Ishikawa (cell line): ENCODE results near the gene ZFP92.

Experiments
- CEBPB ChIP-seq: IDR thresholded peaks from 2 replicates; pipeline ENCODE4 v1.6.1; 2012
- CREB1 ChIP-seq: IDR thresholded peaks from 2 replicates; pipeline ENCODE4 v1.6.1; 2012; ENCODE audit warnings: low read depth
- EGR1 ChIP-seq: IDR thresholded peaks from 2 replicates; pipeline ENCODE4 v1.6.1; 2012
- EP300 ChIP-seq: IDR thresholded peaks from 2 replicates; pipeline ENCODE4 v1.6.1; 2012; ENCODE audit warnings: borderline replicate concordance
- FOXM1 ChIP-seq: IDR thresholded peaks from 2 replicates; pipeline ENCODE4 v1.6.1; 2012; ENCODE audit warnings: low read depth, borderline replicate concordance
- NFIC ChIP-seq: IDR thresholded peaks from 2 replicates; pipeline ENCODE4 v1.6.1; 2012
- RAD21 ChIP-seq: IDR thresholded peaks from 2 replicates; pipeline ENCODE4 v1.6.1; 2012; ENCODE audit warnings: low read depth
- TAF1 ChIP-seq: IDR thresholded peaks from 2 replicates; pipeline ENCODE4 v1.6.1; 2012; ENCODE audit warnings: low read depth, mild to moderate bottlenecking
- TCF12 ChIP-seq: IDR thresholded peaks from 2 replicates; pipeline ENCODE4 v1.6.1; 2012; ENCODE audit warnings: low read depth
- TEAD4 ChIP-seq: IDR thresholded peaks from 2 replicates; pipeline ENCODE4 v1.6.1; 2012
- YY1 ChIP-seq: IDR thresholded peaks from 2 replicates; pipeline ENCODE4 v1.6.1; 2012; ENCODE audit warnings: low read depth
- ZBTB7A ChIP-seq: IDR thresholded peaks from 2 replicates; pipeline ENCODE4 v1.6.1; 2012; ENCODE audit warnings: low read depth
- TF ChIP-seq, protein P1 (sequence below): IDR thresholded peaks from 2 replicates; pipeline ENCODE4 v1.6.1; 2012; ENCODE audit warnings: low read depth, mild to moderate bottlenecking
- TF ChIP-seq, protein P2 (sequence below): IDR thresholded peaks from 2 replicates; pipeline ENCODE4 v1.6.1; 2012
- TF ChIP-seq, protein P3 (sequence below): IDR thresholded peaks from 2 replicates; pipeline ENCODE4 v1.6.1; 2012

The ZFP92 gene

DNA sequence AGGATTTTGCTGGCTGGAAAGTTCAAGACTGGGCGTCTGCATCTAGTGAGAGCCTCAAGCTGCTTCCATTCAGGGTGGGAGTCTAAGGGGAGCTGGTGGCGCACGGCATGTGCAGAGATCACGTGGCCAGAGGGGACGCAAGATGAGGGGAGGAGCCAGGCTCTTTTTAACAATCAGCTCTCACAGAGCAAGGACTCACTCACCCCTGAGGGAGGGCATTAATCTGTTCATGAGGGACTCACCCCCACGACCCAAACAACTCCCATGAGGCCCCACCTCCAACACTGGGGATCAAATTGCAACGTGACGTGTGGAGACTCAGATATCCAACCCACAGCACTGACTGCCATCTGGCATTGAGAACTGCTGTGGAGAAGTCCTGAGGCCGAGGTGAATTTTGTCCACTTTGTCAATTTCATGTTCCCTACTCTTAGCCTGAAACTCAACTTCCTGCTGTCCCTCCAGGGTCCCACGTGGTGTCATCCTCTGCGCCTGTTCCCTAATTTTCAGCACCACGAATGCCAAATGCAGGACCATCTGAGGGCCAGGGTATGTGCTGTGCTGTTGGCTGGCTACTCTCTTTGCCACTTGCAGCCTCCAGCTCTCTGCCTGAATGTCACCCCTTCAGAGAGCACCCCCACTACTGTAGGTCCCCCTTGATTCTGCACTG lies 5.6 kb downstream of the ZFP92 start:
- TF ChIP-seq, protein P1, sequence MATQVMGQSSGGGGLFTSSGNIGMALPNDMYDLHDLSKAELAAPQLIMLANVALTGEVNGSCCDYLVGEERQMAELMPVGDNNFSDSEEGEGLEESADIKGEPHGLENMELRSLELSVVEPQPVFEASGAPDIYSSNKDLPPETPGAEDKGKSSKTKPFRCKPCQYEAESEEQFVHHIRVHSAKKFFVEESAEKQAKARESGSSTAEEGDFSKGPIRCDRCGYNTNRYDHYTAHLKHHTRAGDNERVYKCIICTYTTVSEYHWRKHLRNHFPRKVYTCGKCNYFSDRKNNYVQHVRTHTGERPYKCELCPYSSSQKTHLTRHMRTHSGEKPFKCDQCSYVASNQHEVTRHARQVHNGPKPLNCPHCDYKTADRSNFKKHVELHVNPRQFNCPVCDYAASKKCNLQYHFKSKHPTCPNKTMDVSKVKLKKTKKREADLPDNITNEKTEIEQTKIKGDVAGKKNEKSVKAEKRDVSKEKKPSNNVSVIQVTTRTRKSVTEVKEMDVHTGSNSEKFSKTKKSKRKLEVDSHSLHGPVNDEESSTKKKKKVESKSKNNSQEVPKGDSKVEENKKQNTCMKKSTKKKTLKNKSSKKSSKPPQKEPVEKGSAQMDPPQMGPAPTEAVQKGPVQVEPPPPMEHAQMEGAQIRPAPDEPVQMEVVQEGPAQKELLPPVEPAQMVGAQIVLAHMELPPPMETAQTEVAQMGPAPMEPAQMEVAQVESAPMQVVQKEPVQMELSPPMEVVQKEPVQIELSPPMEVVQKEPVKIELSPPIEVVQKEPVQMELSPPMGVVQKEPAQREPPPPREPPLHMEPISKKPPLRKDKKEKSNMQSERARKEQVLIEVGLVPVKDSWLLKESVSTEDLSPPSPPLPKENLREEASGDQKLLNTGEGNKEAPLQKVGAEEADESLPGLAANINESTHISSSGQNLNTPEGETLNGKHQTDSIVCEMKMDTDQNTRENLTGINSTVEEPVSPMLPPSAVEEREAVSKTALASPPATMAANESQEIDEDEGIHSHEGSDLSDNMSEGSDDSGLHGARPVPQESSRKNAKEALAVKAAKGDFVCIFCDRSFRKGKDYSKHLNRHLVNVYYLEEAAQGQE = no peak
- TF ChIP-seq YY1 = no peak
- TF ChIP-seq, protein P2, sequence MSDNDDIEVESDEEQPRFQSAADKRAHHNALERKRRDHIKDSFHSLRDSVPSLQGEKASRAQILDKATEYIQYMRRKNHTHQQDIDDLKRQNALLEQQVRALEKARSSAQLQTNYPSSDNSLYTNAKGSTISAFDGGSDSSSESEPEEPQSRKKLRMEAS = 0 out of 2 replicates have a peak, but pooled peaks have one; percentile 57
- TF ChIP-seq, protein P3, sequence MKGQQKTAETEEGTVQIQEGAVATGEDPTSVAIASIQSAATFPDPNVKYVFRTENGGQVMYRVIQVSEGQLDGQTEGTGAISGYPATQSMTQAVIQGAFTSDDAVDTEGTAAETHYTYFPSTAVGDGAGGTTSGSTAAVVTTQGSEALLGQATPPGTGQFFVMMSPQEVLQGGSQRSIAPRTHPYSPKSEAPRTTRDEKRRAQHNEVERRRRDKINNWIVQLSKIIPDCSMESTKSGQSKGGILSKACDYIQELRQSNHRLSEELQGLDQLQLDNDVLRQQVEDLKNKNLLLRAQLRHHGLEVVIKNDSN = peak; percentile 86

DNA sequence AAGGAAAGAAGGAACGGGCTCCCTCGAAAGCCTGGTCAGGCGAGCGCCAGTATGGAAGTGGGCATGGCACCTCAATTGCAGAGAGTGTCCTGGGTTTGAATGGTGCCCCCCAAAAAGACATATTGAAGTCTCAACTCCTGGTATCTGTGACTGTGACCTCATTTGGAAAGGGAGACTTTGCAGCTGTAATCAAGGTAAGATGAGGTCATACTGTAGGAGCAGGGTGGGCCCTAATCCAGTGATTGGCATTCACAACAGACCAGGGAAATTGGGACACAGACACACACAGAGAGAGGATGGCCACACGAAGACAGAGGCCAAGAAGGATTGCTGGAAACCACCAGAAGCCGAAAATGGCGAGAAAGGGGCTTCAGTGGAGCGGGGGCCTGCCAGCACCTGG lies 6.4 kb downstream of the ZFP92 start:
- TF ChIP-seq YY1 = no peak
- TF ChIP-seq TAF1 = no peak
- no peak for TF ChIP-seq FOXM1
- no peak for TF ChIP-seq NFIC
- no peak for TF ChIP-seq EP300
- no peak for TF ChIP-seq CEBPB
- TF ChIP-seq CREB1 = no peak
- TF ChIP-seq, protein P3 = no peak
- TF ChIP-seq, protein P1 = no peak
- no peak for TF ChIP-seq RAD21

DNA sequence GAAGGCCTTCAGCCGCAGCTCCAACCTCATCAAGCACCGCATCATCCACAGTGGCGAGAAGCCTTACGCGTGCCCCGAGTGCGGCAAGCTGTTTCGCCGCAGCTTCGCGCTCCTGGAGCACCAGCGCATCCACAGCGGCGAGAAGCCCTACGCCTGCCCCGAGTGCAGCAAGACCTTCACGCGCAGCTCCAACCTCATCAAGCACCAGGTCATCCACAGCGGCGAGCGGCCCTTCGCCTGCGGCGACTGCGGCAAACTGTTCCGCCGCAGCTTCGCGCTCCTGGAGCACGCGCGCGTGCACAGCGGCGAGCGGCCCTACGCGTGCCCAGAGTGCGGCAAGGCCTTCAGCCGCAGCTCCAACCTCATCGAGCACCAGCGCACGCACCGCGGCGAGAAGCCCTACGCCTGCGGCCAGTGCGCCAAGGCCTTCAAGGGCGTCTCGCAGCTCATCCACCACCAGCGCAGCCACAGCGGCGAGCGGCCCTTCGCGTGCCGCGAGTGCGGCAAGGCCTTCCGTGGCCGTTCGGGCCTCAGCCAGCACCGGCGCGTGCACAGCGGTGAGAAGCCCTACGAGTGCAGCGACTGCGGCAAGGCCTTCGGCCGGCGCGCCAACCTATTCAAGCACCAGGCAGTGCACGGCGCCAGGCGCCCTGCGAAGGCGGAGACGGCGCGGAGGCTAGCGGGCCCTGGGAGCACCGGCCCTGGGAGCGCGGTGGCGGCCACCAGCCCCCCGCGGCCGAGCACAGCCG lies 9.8 kb downstream of the ZFP92 start:
- TF ChIP-seq EGR1 (no peak), TAF1 (no peak), RAD21 (no peak), YY1 (no peak), CEBPB (no peak), EP300 (no peak), ZBTB7A (no peak), FOXM1 (no peak)
- TF ChIP-seq, protein P1 = no peak

DNA sequence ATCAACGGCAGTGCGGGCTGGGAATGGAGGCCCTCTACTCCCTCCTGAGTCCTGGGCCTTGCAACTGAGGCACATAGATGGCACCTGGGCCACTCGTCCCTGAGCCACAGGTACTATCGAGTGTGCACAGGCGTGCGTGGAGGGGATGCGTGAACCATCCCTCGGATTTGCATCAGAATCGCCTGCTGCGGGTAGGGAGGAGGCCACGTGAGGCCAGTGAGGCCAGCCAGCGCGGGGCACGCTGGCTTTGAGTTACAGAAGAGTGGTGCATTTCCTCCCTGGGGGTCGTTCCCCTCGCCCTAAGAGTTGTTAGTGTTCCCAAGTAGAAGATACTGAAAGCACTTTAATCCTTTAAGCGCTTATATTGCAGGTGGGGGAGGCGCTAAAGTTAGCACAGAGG lies 10.6 kb downstream of the ZFP92 start:
- TF ChIP-seq TEAD4 = no peak

DNA sequence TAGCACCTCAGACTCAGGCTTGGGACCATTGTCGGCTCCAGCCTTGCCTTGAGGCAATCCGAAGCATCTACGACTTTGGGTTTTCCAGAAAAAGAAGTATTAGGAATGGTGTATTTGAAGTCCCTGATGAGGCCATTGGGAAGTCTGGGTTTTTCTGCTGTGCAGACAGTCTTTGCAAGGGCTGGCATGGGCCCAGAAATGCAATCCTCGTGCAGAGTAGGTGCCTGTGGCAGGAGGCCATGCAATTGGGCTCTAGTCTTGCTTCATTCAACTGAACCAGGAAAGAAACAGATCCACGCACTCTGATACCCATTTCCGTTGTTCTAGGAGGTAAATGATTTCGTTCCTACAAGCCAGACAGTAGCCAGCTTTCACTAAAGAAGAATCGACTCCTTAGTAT lies 12.4 kb downstream of the ZFP92 start:
- no peak for TF ChIP-seq EP300
- TF ChIP-seq, protein P2 = no peak
- TF ChIP-seq TEAD4 = no peak
- no peak for TF ChIP-seq CREB1
- TF ChIP-seq YY1 = no peak
- no peak for TF ChIP-seq EGR1
- no peak for TF ChIP-seq NFIC
- TF ChIP-seq TCF12 = no peak
- TF ChIP-seq CEBPB = no peak
- no peak for TF ChIP-seq FOXM1
- TF ChIP-seq, protein P1 = no peak
- TF ChIP-seq ZBTB7A = no peak
- no peak for TF ChIP-seq RAD21
- TF ChIP-seq, protein P3 = no peak
- no peak for TF ChIP-seq TAF1
